HCT116 (cell line): ENCODE measurements around the gene NPSR1. TPM values are rescaled to one million over a fixed set of nuclear protein-coding genes. Genes with fewer than 3 reads are reported as not detected.
A peak's percentile ranks its signal among the peaks of the same experiment; 100 is the strongest.
"Not testable (repeated sequence)": the region's sequence is repeated elsewhere in the genome, so short reads cannot be mapped to it uniquely, and the experiment has no call there.

Source experiments
- ATAC-seq: fragments of 200-7000 bp; cut with Tn5 transposase; 2 replicates; pipeline ENCODE4 v1.9.1; 2020; ENCODE audit warnings: mild to moderate bottlenecking, moderate library complexity
- BruUV-seq: library from RNA; stranded (reverse); fragments of 400-500 nt; replicated peaks from 2 replicates; lab custom pipeline; 2021; lab: Mats Ljungman, UMichigan
- CTCF ChIA-PET: fragments of 300-600 bp; sonication (Branson Sonifier 250); formaldehyde crosslinking; loops from one replicate; lab custom pipeline; 2021; ENCODE audit warnings: antibody characterized with exemption; lab: Charles Lee
- POLR2A ChIA-PET: fragments of 300-600, 350-600 bp; sonication (Branson Sonifier 250); formaldehyde crosslinking; loops from one replicate; lab custom pipeline; 2021; ENCODE audit warnings: antibody characterized with exemption; lab: Charles Lee
- RAD21 ChIA-PET, 2 experiments: fragments of 300-600 bp; sonication (Branson Sonifier 250); formaldehyde crosslinking; loops; one replicate each; lab custom pipeline; 2023; ENCODE audit warnings: low total read pairs in 2 of 2; ENCODE audit not compliant: uncharacterized antibody in 2 of 2, unreplicated experiment in 2 of 2, low non-redundant PET in 1 of 2; lab: Charles Lee
- DNase-seq: peaks from one replicate; pipeline ENCODE4 v3.0.0-alpha.2; 2010; ENCODE audit warnings: low read depth, low spot score
- H2AFZ ChIP-seq: fragments of 200-600 bp; shearing (Covaris generic), sonication (generic); 2 replicates; pipeline ENCODE4 v1.6.1; 2017; ENCODE audit warnings: low read depth, mixed run types, mixed read lengths, antibody characterized with exemption, low read length; ENCODE audit not compliant: poor library complexity, severe bottlenecking
- H3K27ac ChIP-seq: 2 replicates; pipeline ENCODE4 v1.5.1; 2012; ENCODE audit warnings: low read depth, low read length
- H3K27me3 ChIP-seq: fragments of 200-600 bp; sonication (generic); 2 replicates; pipeline ENCODE4 v1.6.1; 2016; ENCODE audit warnings: mixed run types, low read length, mixed read lengths; ENCODE audit not compliant: insufficient read depth
- H3K36me3 ChIP-seq, 2 experiments: fragments of 200-500 bp in 1 of 2; fragments of 200-600 bp in 1 of 2; sonication (Bioruptor generic) in 1 of 2; sonication (generic) in 1 of 2; 2 replicates each; pipeline versions ENCODE4 v1.5.1 to v1.6.1; 2014 to 2016; ENCODE audit warnings: low read length in 2 of 2, inconsistent platforms in 1 of 2, mixed read lengths in 1 of 2, mixed run types in 1 of 2; ENCODE audit not compliant: insufficient read depth in 2 of 2, control insufficient read depth in 1 of 2
- H3K4me1 ChIP-seq, 2 experiments: fragments of 200-600 bp in 1 of 2; sonication (generic) in 1 of 2; 2 replicates each; pipeline versions ENCODE4 v1.5.1 to v1.6.1; 2012 to 2017; ENCODE audit warnings: low read length in 2 of 2, inconsistent platforms in 1 of 2, mild to moderate bottlenecking in 1 of 2, mixed read lengths in 1 of 2, mixed run types in 1 of 2, moderate library complexity in 1 of 2; ENCODE audit not compliant: insufficient read depth in 2 of 2, control insufficient read depth in 1 of 2
- H3K4me2 ChIP-seq: fragments of 200-600 bp; sonication (generic); 2 replicates; pipeline ENCODE4 v1.6.1; 2017; ENCODE audit warnings: mixed run types, low read length, mixed read lengths
- H3K4me3 ChIP-seq, 2 experiments: fragments of 200-600 bp in 1 of 2; sonication (generic) in 1 of 2; replicated peaks in 1 of 2; 2 replicates each; pipeline ENCODE4 v1.5.1; 2011 to 2016; ENCODE audit warnings: low read length in 2 of 2, control low read depth in 1 of 2, low read depth in 1 of 2, mild to moderate bottlenecking in 1 of 2, mixed read lengths in 1 of 2, mixed run types in 1 of 2
- H3K79me2 ChIP-seq: fragments of 200-600 bp; sonication (generic); 2 replicates; pipeline ENCODE4 v1.6.1; 2017; ENCODE audit warnings: mild to moderate bottlenecking, mixed run types, low read length, moderate library complexity, mixed read lengths; ENCODE audit not compliant: insufficient read depth
- H3K9ac ChIP-seq: fragments of 200-600 bp; sonication (generic); 2 replicates; pipeline ENCODE4 v1.6.1; 2016; ENCODE audit warnings: low read length, mixed read lengths
- H3K9me2 ChIP-seq: fragments of 200-600 bp; sonication (generic), shearing (Covaris generic); 2 replicates; pipeline ENCODE4 v1.6.1; 2017; ENCODE audit warnings: mixed run types, mild to moderate bottlenecking, moderate library complexity; ENCODE audit not compliant: insufficient read depth
- H3K9me3 ChIP-seq, 2 experiments: fragments of 200-500 bp in 1 of 2; fragments of 200-600 bp in 1 of 2; sonication (Bioruptor generic) in 1 of 2; sonication (generic) in 1 of 2; 2 replicates each; pipeline ENCODE4 v1.6.1; 2014 to 2017; ENCODE audit warnings: low read length in 2 of 2, mixed read lengths in 2 of 2, inconsistent platforms in 1 of 2, low read depth in 1 of 2, mild to moderate bottlenecking in 1 of 2, mixed run types in 1 of 2, moderate library complexity in 1 of 2; ENCODE audit not compliant: control insufficient read depth in 1 of 2, insufficient read depth in 1 of 2
- H4K20me1 ChIP-seq: fragments of 200-600 bp; sonication (generic), shearing (Covaris generic); 2 replicates; pipeline ENCODE4 v1.6.1; 2017; ENCODE audit warnings: mixed run types, mild to moderate bottlenecking, moderate library complexity; ENCODE audit not compliant: insufficient read depth
- ATF3 ChIP-seq: IDR thresholded peaks from 2 replicates; pipeline ENCODE4 v1.6.1; 2012
- CBX3 ChIP-seq: IDR thresholded peaks from 2 replicates; pipeline ENCODE4 v1.6.1; 2012; ENCODE audit warnings: low read depth
- CEBPB ChIP-seq: IDR thresholded peaks from 2 replicates; pipeline ENCODE4 v1.6.1; 2012; ENCODE audit warnings: low read depth
- CTCF ChIP-seq, 3 experiments: fragments of 200-600 bp in 1 of 3; sonication (generic) in 1 of 3; IDR thresholded peaks in 2 of 3; conservative IDR thresholded peaks in 1 of 3; 2 replicates each; pipeline ENCODE4 v1.5.1; 2012 to 2017; ENCODE audit warnings: low read depth in 2 of 3, low read length in 2 of 3, antibody characterized with exemption in 1 of 3, borderline replicate concordance in 1 of 3, control low read depth in 1 of 3, mild to moderate bottlenecking in 1 of 3, mixed read lengths in 1 of 3, mixed run types in 1 of 3, moderate library complexity in 1 of 3; ENCODE audit not compliant: insufficient read depth in 1 of 3
- ELF1 ChIP-seq: IDR thresholded peaks from 2 replicates; pipeline ENCODE4 v1.6.1; 2012; ENCODE audit warnings: low read depth, borderline replicate concordance
- EZH2 ChIP-seq: fragments of 200-600 bp; sonication (generic); IDR thresholded peaks from 2 replicates; pipeline ENCODE4 v1.6.1; 2017; ENCODE audit warnings: antibody characterized with exemption, mixed run types
- FOSL1 ChIP-seq: IDR thresholded peaks from 2 replicates; pipeline ENCODE4 v1.6.1; 2012; ENCODE audit warnings: low read depth
- MAX ChIP-seq: IDR thresholded peaks from 2 replicates; pipeline ENCODE4 v1.6.1; 2012
- POLR2A ChIP-seq: IDR thresholded peaks from 2 replicates; pipeline ENCODE4 v1.7.0; 2011; ENCODE audit warnings: borderline replicate concordance; ENCODE audit not compliant: insufficient read depth, insufficient read length; ENCODE audit errors: extremely low read depth
- RAD21 ChIP-seq: IDR thresholded peaks from 2 replicates; pipeline ENCODE4 v1.6.1; 2012; ENCODE audit warnings: low read depth, mild to moderate bottlenecking
- SIN3A ChIP-seq: IDR thresholded peaks from 2 replicates; pipeline ENCODE4 v1.6.1; 2012; ENCODE audit warnings: low read depth
- TCF7L2 ChIP-seq: IDR thresholded peaks from 2 replicates; pipeline ENCODE4 v1.7.0; 2011; ENCODE audit warnings: borderline replicate concordance, inconsistent platforms; ENCODE audit not compliant: insufficient read depth, insufficient read length; ENCODE audit errors: extremely low read depth
- ZBTB33 ChIP-seq: IDR thresholded peaks from 2 replicates; pipeline ENCODE4 v1.6.1; 2011; ENCODE audit warnings: mild to moderate bottlenecking, low read length, moderate library complexity; ENCODE audit not compliant: insufficient replicate concordance; ENCODE audit errors: extremely low read depth
- intact Hi-C: fragments of 100-400 bp; cut with micrococcal nuclease; formaldehyde crosslinking; loops from 2 replicates; pipeline ENCODE4 v1.10.0; 2022
- total RNA-seq: library from RNA; stranded (reverse); gene quantifications from one replicate; pipeline ENCODE4 v1.2.1, GENCODE V29; 2021; ENCODE audit not compliant: unreplicated experiment

NPSR1 gene
- total RNA-seq, 1 experiment from 2014 or later = not detected

- CTCF ChIA-PET, H3K4me1 ChIP-seq, H2AFZ ChIP-seq, H3K27ac ChIP-seq, H3K9me2 ChIP-seq, intact Hi-C loops, POLR2A ChIA-PET, H3K36me3 ChIP-seq, H3K27me3 ChIP-seq, DNase-seq, H3K4me2 ChIP-seq, H3K4me3 ChIP-seq, H3K9me3 ChIP-seq, RAD21 ChIA-PET, H3K79me2 ChIP-seq, H4K20me1 ChIP-seq, H3K9ac ChIP-seq, ATAC-seq, BruUV-seq: not testable (repeated sequence)
- TF ChIP-seq CTCF (IDR thresholded peaks at IDR 0.05 in 2 of 3, conservative IDR thresholded peaks at IDR 0.05 in 1 of 3; ENCODE audit: borderline replicate concordance in 1 of 3, insufficient read depth in 1 of 3, low read depth in 2 of 3, low read length in 2 of 3) = peak in 1 of 3 experiments; percentile 19; a peak in 1 of 6 replicates
- TF ChIP-seq RAD21 = 0 out of 2 replicates have a peak, but pooled peaks have one; percentile 13
Measured at GRCh38 chr7:34628618-34629017, 29.4 kb upstream of the NPSR1 start.

GRCh38 chr7:34652809-34653208, 5.2 kb upstream of the NPSR1 start:
- no TSS peak for BruUV-seq
- H3K9me2 ChIP-seq = no peaks in the 10 kb centered on the region
- no peaks in the 10 kb centered on the region for H3K9me3 ChIP-seq
- H3K4me1 ChIP-seq = peaks cover 0 to 3% of the 10 kb centered on the region in 2 experiments; a peak in 1 of 4 replicates
- TF ChIP-seq ATF3 (no peak), RAD21 (no peak), CEBPB (no peak), ELF1 (no peak), POLR2A (no peak), CBX3 (no peak), ZBTB33 (no peak), TCF7L2 (no peak), SIN3A (no peak), EZH2 (no peak), MAX (no peak), FOSL1 (no peak)
- TF ChIP-seq, all 23 proteins: peak for 0
- H3K79me2 ChIP-seq = no peaks in the 10 kb centered on the region
- H3K4me2 ChIP-seq = no peak overlapping the region
- POLR2A ChIA-PET = no interaction called here
- ATAC-seq (no peak), DNase-seq (no peak)
- CTCF ChIA-PET = no interaction called here
- H4K20me1 ChIP-seq = no peaks in the 10 kb centered on the region
- intact Hi-C loops = loop anchor here (10.0 kb wide), 1 partner anchor 58 kb away; no protein-coding TSS in a partner anchor
- H3K27me3 ChIP-seq = no peaks in the 10 kb centered on the region
- H3K4me3 ChIP-seq = no peak overlapping the region
- no peak overlapping the region for H3K27ac ChIP-seq
- H2AFZ ChIP-seq = no peak overlapping the region
- H3K36me3 ChIP-seq = no peaks in the 10 kb centered on the region
- H3K9ac ChIP-seq = no peak overlapping the region
- RAD21 ChIA-PET = no interaction called here
